Bronchial epithelial cell (primary cell): ENCODE measurements around the gene SLC5A11. TPM values are rescaled to one million over a fixed set of nuclear protein-coding genes. Genes with fewer than 3 reads are reported as not detected.
A peak's percentile ranks its signal among the peaks of the same experiment; 100 is the strongest.

Experiments
- DNase-seq: peaks from one replicate; pipeline ENCODE4 v3.0.0-alpha.2; 2010; ENCODE audit warnings: low read depth
- FAIRE-seq: peaks from 2 replicates; lab custom pipeline; 2011; peaks lifted over from hg19 to GRCh38; lab: Jason Lieb, UNC
- H3K27me3 ChIP-seq: 2 replicates; pipeline ENCODE4 v1.5.1; 2011; ENCODE audit warnings: low read length; ENCODE audit not compliant: control insufficient read depth, insufficient read depth
- H3K36me3 ChIP-seq: 2 replicates; pipeline ENCODE4 v1.5.1; 2011; ENCODE audit warnings: low read length; ENCODE audit not compliant: control insufficient read depth, insufficient read depth
- H3K4me3 ChIP-seq: 2 replicates; pipeline ENCODE4 v1.5.1; 2011; ENCODE audit warnings: mild to moderate bottlenecking, low read depth, low read length, control low read depth
- CTCF ChIP-seq: IDR thresholded peaks from 2 replicates; pipeline ENCODE4 v1.5.1; 2011; ENCODE audit warnings: mild to moderate bottlenecking, moderate library complexity, low read length, control low read depth, inconsistent platforms; ENCODE audit not compliant: insufficient read depth, severe bottlenecking
- total RNA-seq: library from RNA; depleted of rRNA; stranded (reverse); fragments of >200 nt; gene quantifications from 2 replicates; pipeline ENCODE4 v1.2.1, GENCODE V29; 2014

SLC5A11 gene
- total RNA-seq, 1 donor from 2014 or later, result not detected

GRCh38 chr16:24906901-24907300 is 61.1 kb downstream of the SLC5A11 start:
- no peak for TF ChIP-seq CTCF
- DNase-seq (no peak), FAIRE-seq (no peak)
- no peaks in the 10 kb centered on the region for H3K36me3 ChIP-seq
- H3K27me3 ChIP-seq, result no peaks in the 10 kb centered on the region
- H3K4me3 ChIP-seq, result no peak overlapping the region

- no peak overlapping the region for H3K4me3 ChIP-seq
- FAIRE-seq (no peak), DNase-seq (no peak)
- TF ChIP-seq CTCF, result no peak
- no peaks in the 10 kb centered on the region for H3K27me3 ChIP-seq
- no peaks in the 10 kb centered on the region for H3K36me3 ChIP-seq
These were observed 63.0 kb downstream of the SLC5A11 start for GRCh38 chr16:24908716-24909115.

DNA sequence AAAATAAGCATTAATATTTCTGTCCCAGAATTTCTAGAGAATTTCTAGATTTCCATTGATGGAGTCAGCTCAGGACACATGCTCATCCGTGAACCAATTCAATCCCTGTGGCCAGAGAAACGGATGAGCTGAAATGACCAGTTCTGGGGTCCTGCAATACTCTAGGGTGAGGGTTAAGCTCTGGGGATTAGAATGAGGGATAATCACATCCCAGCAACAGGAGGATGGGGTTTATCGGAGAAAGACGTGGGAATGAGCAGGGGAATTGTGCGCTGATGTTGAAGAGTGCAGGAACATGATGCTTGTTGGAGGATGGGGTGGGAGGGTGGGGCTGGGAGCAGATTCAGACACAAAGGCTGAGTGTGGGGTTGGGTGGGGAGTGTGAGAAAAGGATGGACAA is 64.1 kb downstream of the SLC5A11 start:
- DNase-seq (no peak), FAIRE-seq (no peak)
- Histone ChIP-seq H3K36me3 (no peaks in the 10 kb centered on the region), H3K4me3 (no peak overlapping the region), H3K27me3 (no peaks in the 10 kb centered on the region)
- no peak for TF ChIP-seq CTCF

DNA sequence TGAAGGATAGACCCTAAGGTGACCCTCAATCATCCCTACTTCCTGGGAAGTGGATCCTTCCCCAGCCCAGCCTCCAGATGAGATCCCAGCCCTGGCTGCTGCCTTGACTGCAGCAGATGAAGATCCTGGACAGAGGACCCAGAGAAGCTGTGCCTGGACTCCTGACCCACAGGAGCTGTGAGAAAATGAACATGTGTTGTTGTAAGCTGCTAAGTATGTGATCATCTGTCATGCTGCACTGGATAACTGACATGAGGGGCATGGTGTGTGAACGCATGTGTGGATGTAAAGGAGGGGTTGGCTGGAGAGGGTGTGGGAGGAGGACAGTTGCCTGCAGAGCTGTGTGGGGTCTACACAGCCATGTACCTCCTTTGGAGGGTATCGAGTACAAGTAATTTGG is 69.3 kb downstream of the SLC5A11 start:
- FAIRE-seq (peak; percentile 52), DNase-seq (no peak)
- Histone ChIP-seq H3K36me3 (peaks cover 5% of the 10 kb centered on the region), H3K27me3 (no peaks in the 10 kb centered on the region), H3K4me3 (no peak overlapping the region)
- TF ChIP-seq CTCF, result no peak

- FAIRE-seq (no peak), DNase-seq (no peak)
- H3K4me3 ChIP-seq, result no peak overlapping the region
- peaks cover 5% of the 10 kb centered on the region for H3K36me3 ChIP-seq
- H3K27me3 ChIP-seq, result no peaks in the 10 kb centered on the region
- TF ChIP-seq CTCF, result no peak
These were observed 69.8 kb downstream of the SLC5A11 start for GRCh38 chr16:24915576-24915975.

DNA sequence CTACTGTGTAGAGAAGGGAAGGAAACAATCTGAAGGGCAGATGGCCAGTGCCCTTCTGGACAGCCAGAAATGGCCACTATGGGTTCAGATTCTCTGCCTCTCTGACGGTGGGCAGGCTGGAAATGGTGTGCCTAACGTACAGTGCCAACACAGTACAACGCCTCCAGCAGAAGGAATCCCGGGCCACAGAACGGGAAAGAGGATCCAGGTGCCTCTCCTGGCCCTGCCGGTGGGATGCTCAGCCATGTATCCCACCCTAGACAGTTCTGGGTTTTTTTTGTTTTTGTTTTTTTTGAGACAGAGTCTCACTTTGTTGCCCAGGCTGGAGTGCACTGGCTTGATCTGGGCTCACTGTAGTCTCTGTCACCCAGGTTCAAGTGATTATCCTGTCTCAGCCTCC is 71.5 kb downstream of the SLC5A11 start:
- peaks cover 9% of the 10 kb centered on the region for H3K36me3 ChIP-seq
- no peak for TF ChIP-seq CTCF
- DNase-seq, result no peak
- H3K4me3 ChIP-seq, result no peak overlapping the region
- no peaks in the 10 kb centered on the region for H3K27me3 ChIP-seq
- no peak for FAIRE-seq
